ENCODE results near the gene RINT1. TPM values are rescaled to one million over a fixed set of nuclear protein-coding genes. Genes with fewer than 3 reads are reported as not detected.

The RINT1 gene
- total and polyA plus RNA-seq, 2 of the 13 experiments (the other 11 are each of a cell fraction or from before 2014, with no cell fraction given), result 14.7 to 19.3 TPM

DNA sequence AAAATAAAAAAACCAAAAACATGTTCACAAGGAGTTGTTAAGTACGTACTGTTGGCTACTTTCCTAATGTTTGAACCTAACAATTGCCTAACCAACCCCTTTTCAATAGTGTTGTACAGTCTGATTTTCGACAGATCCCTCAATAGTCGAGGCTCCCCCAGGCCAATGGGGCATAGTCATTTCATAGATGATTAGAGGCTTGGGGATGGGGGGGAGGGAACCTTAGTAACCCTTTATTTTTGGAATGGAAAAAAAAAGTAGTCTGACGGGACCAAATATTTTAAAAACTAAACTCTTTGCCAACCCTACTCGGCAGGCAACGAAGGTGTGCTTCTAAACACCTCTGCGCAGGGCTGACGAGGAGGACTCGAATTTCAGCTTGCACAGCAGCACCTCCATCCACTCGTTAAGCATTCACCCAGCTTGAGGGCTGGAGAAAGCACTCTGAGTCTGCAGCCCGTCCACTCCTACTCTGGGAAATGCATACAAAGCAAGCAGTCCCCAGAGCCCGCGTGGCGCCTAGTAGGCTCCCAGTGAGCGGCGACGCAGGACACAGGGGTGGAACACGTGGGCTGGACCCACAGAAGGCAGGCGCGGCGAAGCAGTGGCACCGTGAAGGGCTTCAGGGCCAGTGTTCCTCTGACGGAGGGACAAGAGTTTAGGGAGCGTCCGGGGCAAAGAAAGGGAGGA is 10.8 kb upstream of the RINT1 start (continued):
- TF ChIP-seq ZNF672 (CRISPR knock-in tag; IDR thresholded peaks at IDR 0.05) (no peak), HNF4G (IDR thresholded peaks at IDR 0.05; ENCODE audit: borderline replicate concordance, low read depth, low read length) (no peak), HNF4G (CRISPR knock-in tag; IDR thresholded peaks at IDR 0.05; ENCODE audit: borderline replicate concordance, low read depth) (0 out of 2 replicates have a peak, but pooled peaks have one; percentile 14), ZSCAN22 (CRISPR knock-in tag; IDR thresholded peaks at IDR 0.05) (no peak), GPN1 (CRISPR knock-in tag; IDR thresholded peaks at IDR 0.05; ENCODE audit: borderline replicate concordance) (no peak), TSC22D2 (CRISPR knock-in tag; IDR thresholded peaks at IDR 0.05; ENCODE audit: borderline replicate concordance) (no peak), ZNF263 (CRISPR knock-in tag; IDR thresholded peaks at IDR 0.05) (no peak; the same call in 1 of the 2 replicates), ZBTB20 (CRISPR knock-in tag; IDR thresholded peaks at IDR 0.05; ENCODE audit: borderline replicate concordance, low read depth) (peak; percentile 63; the same call in 1 of the 2 replicates), ZBTB8A (CRISPR knock-in tag; IDR thresholded peaks at IDR 0.05; ENCODE audit: borderline replicate concordance, low read depth) (no peak), HNRNPH1 (optimal IDR thresholded peaks at IDR 0.05; ENCODE audit: low read depth, low read length) (no peak)
- TF ChIP-seq, protein P1, sequence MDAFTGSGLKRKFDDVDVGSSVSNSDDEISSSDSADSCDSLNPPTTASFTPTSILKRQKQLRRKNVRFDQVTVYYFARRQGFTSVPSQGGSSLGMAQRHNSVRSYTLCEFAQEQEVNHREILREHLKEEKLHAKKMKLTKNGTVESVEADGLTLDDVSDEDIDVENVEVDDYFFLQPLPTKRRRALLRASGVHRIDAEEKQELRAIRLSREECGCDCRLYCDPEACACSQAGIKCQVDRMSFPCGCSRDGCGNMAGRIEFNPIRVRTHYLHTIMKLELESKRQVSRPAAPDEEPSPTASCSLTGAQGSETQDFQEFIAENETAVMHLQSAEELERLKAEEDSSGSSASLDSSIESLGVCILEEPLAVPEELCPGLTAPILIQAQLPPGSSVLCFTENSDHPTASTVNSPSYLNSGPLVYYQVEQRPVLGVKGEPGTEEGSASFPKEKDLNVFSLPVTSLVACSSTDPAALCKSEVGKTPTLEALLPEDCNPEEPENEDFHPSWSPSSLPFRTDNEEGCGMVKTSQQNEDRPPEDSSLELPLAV (CRISPR knock-in tag; conservative IDR thresholded peaks at IDR 0.05; ENCODE audit: low read depth), result no peak
- TF ChIP-seq, protein P2, sequence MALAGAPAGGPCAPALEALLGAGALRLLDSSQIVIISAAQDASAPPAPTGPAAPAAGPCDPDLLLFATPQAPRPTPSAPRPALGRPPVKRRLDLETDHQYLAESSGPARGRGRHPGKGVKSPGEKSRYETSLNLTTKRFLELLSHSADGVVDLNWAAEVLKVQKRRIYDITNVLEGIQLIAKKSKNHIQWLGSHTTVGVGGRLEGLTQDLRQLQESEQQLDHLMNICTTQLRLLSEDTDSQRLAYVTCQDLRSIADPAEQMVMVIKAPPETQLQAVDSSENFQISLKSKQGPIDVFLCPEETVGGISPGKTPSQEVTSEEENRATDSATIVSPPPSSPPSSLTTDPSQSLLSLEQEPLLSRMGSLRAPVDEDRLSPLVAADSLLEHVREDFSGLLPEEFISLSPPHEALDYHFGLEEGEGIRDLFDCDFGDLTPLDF (CRISPR knock-in tag; IDR thresholded peaks at IDR 0.05), result no peak
- TF ChIP-seq, protein P3, sequence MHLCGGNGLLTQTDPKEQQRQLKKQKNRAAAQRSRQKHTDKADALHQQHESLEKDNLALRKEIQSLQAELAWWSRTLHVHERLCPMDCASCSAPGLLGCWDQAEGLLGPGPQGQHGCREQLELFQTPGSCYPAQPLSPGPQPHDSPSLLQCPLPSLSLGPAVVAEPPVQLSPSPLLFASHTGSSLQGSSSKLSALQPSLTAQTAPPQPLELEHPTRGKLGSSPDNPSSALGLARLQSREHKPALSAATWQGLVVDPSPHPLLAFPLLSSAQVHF (CRISPR knock-in tag; IDR thresholded peaks at IDR 0.05), result 0 out of 2 replicates have a peak, but pooled peaks have one; percentile 37
- TF ChIP-seq, protein P4, sequence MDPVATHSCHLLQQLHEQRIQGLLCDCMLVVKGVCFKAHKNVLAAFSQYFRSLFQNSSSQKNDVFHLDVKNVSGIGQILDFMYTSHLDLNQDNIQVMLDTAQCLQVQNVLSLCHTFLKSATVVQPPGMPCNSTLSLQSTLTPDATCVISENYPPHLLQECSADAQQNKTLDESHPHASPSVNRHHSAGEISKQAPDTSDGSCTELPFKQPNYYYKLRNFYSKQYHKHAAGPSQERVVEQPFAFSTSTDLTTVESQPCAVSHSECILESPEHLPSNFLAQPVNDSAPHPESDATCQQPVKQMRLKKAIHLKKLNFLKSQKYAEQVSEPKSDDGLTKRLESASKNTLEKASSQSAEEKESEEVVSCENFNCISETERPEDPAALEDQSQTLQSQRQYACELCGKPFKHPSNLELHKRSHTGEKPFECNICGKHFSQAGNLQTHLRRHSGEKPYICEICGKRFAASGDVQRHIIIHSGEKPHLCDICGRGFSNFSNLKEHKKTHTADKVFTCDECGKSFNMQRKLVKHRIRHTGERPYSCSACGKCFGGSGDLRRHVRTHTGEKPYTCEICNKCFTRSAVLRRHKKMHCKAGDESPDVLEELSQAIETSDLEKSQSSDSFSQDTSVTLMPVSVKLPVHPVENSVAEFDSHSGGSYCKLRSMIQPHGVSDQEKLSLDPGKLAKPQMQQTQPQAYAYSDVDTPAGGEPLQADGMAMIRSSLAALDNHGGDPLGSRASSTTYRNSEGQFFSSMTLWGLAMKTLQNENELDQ (CRISPR knock-in tag; IDR thresholded peaks at IDR 0.05; ENCODE audit: borderline replicate concordance), result no peak
- TF ChIP-seq, protein P5, sequence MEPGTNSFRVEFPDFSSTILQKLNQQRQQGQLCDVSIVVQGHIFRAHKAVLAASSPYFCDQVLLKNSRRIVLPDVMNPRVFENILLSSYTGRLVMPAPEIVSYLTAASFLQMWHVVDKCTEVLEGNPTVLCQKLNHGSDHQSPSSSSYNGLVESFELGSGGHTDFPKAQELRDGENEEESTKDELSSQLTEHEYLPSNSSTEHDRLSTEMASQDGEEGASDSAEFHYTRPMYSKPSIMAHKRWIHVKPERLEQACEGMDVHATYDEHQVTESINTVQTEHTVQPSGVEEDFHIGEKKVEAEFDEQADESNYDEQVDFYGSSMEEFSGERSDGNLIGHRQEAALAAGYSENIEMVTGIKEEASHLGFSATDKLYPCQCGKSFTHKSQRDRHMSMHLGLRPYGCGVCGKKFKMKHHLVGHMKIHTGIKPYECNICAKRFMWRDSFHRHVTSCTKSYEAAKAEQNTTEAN (CRISPR knock-in tag; conservative IDR thresholded peaks at IDR 0.05), result no peak
- TF ChIP-seq, protein P6, sequence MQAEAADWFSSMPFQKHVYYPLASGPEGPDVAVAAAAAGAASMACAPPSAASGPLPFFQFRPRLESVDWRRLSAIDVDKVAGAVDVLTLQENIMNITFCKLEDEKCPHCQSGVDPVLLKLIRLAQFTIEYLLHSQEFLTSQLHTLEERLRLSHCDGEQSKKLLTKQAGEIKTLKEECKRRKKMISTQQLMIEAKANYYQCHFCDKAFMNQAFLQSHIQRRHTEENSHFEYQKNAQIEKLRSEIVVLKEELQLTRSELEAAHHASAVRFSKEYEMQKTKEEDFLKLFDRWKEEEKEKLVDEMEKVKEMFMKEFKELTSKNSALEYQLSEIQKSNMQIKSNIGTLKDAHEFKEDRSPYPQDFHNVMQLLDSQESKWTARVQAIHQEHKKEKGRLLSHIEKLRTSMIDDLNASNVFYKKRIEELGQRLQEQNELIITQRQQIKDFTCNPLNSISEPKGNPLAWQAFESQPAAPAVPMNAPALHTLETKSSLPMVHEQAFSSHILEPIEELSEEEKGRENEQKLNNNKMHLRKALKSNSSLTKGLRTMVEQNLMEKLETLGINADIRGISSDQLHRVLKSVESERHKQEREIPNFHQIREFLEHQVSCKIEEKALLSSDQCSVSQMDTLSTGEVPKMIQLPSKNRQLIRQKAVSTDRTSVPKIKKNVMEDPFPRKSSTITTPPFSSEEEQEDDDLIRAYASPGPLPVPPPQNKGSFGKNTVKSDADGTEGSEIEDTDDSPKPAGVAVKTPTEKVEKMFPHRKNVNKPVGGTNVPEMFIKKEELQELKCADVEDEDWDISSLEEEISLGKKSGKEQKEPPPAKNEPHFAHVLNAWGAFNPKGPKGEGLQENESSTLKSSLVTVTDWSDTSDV (CRISPR knock-in tag; IDR thresholded peaks at IDR 0.05), result no peak
